HL-60/S4 treated with phorbol 12-myristate 13-acetate at 8.2 ng/mL for 4 days and 3 days (cell line): Measurements from ENCODE around the gene UNC13B.
"Not testable (repeated sequence)": the region's sequence is repeated elsewhere in the genome, so short reads cannot be mapped to it uniquely, and the experiment has no call there.

Experiments
- in situ Hi-C: fragments of 300-500 bp; cut with MboI; formaldehyde crosslinking; loops from 2 replicates; pipeline ENCODE4 v1.15.0; 2022; ENCODE audit warnings: low sequenced_read_pairs

The UNC13B gene

GRCh38 chr9:35220659-35221338 lies 59.0 kb downstream of the UNC13B start:
- in situ Hi-C loops = no loop called here

DNA sequence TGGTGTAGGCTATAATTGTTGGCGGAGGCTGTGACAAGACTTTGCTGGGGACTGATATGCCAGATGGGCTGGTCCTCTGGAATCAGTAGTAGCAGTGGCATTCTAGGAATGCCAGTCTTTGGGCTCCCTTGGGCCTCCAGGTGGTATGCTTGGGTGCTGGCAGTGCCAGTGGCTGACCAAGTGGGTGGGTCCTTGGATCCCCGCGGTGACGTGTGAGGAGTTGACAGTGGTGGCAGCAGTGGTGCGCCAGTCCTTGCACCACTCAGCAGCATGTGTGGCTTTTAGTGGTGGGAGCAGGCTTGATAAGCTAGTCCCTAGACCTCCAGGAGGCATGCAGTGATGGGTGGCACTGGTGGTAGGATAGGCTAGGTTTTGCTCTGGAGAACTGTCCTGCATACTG lies 63.9 kb downstream of the UNC13B start:
- in situ Hi-C loops = no loop called here

DNA sequence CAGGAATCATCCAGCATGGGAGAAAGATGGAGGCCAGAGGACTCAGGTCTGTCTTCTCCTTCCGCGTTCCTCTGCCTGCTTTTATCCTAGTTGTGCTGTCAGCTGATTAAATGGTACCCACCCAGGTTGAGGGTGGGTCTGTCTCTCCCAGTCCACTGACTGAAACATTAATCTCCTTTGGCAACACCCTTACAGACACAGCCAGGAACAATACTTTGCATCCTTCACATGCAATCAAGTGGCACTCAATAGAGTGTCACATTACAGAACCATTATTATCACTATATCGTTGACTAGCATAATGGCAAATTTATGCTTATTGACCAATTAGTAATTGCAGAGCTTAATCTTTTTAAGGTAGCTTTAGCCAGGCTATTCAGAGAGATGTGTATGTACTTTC lies 64.8 kb downstream of the UNC13B start:
- in situ Hi-C loops = no loop called here

GRCh38 chr9:35227284-35227683 lies 65.5 kb downstream of the UNC13B start:
- in situ Hi-C loops = no loop called here

- in situ Hi-C loops = no loop called here
Measured at GRCh38 chr9:35229066-35229778, 67.4 kb downstream of the UNC13B start.

- in situ Hi-C loops = no loop called here
Measured at GRCh38 chr9:35229779-35230143, 68.0 kb downstream of the UNC13B start.

GRCh38 chr9:35232867-35233544 lies 71.2 kb downstream of the UNC13B start:
- in situ Hi-C loops = no loop called here

DNA sequence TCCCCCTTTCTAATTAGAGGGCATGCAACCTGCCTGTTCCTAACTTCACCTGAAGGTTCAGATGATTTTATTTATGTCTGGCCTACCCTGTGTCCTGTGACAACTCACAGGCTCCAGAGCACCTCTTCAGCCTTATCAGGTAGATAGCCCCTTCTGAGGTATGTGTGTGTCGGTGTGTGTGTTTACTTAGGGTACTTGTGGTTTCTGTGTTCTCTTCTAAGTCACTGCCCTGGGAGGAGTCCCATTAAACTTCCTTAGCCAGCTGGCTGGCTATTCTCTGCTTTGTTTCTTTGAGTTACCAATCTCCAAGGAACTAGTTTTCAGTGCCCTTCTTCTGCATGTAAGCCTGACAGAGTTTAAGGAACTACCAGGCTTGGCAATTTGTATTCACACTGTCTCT lies 74.9 kb downstream of the UNC13B start:
- in situ Hi-C loops = no loop called here

GRCh38 chr9:35237311-35237710 lies 75.5 kb downstream of the UNC13B start:
- in situ Hi-C loops = no loop called here

DNA sequence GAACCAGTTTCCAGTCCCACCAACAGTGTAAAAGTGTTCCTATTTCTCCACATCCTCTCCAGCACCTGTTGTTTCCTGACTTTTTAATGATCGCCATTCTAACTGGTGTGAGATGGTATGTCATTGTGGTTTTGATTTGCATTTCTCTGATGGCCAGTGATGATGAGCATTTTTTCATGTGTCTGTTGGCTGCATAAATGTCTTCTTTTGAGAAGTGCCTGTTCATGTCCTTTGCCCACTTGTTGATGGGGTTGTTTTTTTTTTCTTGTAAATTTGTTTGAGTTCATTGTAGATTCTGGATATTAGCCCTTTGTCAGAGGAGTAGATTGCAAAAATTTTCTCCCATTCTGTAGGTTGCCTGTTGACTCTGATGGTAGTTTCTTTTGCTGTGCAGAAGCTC lies 84.1 kb downstream of the UNC13B start:
- in situ Hi-C loops = not testable (repeated sequence)

DNA sequence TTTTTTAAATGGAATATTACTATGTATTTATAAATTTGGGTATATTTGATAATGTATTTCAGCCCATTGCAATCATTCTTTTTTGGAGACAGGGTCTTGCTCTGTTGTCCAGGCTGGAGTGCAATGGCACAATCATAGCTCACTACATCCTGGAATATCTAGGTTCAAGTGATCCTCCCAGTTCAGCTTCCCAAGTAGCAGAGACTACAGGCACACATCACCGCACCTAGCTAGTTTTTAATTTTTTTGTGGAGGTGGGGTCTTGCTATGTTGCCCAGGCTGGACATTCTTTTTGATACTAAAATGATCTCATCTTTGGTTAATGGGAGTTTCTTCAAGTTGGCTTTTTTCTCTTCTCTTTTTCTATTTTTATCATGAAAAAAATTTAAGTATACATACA lies 91.3 kb downstream of the UNC13B start:
- in situ Hi-C loops = no loop called here

DNA sequence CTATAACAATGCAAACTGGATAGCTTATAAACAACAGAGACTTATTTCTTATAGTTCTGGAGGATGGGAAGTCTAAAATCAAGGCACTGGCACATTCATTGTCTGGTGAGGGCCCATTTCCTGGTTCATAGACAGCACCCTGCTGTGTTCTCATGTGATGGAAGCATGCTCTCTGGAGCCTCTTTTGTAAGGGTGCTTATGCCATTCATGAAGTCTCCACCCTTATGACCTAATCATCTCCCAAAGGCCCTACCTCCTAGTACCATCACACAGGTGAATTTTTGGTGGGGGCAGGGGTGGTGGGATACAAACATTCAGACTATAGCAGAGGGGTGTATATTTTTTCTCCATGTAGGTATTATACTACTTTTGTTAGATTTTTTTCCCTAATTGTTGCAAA lies 92.4 kb downstream of the UNC13B start:
- in situ Hi-C loops = no loop called here

- in situ Hi-C loops = no loop called here
Measured at GRCh38 chr9:35254984-35255857, 93.4 kb downstream of the UNC13B start.

DNA sequence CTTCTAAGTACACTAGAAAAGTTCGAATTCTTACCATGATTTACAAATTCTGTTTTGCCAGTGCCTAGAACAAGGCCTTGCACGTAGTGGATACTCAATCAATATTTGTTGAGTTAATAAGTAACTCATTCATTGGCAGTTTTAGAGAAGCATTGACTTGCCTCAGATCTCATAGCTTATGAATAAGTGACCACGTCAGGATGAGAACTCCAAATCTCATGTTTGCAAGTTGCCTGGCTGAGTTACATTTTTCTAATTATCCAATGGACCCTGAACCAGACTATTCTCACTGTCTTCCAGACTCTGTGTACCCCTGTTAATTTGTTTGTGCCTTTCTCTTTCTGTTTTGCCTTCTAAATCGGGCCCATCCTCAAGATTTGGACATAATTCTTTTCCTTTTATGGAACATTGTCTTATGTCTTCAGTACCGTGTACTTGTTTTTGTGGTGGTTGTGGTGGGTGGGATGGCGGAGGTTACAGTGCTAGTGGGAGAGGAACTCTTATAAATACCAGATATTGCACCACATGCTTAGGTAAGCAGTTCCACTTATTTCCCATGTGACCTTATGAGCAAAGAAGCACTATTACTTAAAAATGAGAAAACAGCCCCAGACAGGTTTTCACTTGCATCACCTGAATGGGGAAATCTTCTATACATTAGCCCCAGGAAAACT lies 96.3 kb downstream of the UNC13B start:
- in situ Hi-C loops = no loop called here

GRCh38 chr9:35258660-35259474 lies 97.1 kb downstream of the UNC13B start:
- in situ Hi-C loops = no loop called here

- in situ Hi-C loops = no loop called here
Measured at GRCh38 chr9:35260186-35260585, 98.4 kb downstream of the UNC13B start.

DNA sequence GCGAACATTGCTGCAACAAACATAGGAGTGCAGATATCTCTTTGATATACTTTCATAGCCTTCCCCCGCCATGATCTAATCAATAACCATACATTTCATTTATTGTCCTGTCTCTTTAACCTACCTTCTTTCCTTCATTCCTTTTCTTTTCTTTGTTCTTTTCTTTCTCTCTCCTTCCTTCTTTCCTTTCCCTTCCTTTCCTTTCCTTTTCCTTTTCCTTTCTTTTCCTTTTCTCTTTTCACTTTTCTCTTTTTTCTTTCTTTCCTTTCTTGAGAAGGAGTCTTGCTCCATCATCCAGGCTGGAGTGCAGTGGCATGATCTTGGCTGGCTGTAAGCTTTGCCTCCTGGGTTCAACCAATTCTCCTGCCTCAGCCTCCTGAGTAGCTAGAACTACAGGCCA lies 100.3 kb downstream of the UNC13B start:
- in situ Hi-C loops = no loop called here

GRCh38 chr9:35267710-35268109 lies 105.9 kb downstream of the UNC13B start:
- in situ Hi-C loops = no loop called here

- in situ Hi-C loops = no loop called here
Measured at GRCh38 chr9:35269919-35270318, 108.1 kb downstream of the UNC13B start.

GRCh38 chr9:35271637-35272036 lies 109.8 kb downstream of the UNC13B start:
- in situ Hi-C loops = no loop called here
